NCI-H1092 (cell line): ENCODE measurements around the gene DDIT4.
"Not testable (repeated sequence)": the region's sequence is repeated elsewhere in the genome, so short reads cannot be mapped to it uniquely, and the experiment has no call there.

Experiments
- DNase-seq: peaks from one replicate; lab custom pipeline; 2025; lab: John Stamatoyannopoulos, UW

The DDIT4 gene

GRCh38 chr10:72296829-72297280, 23.1 kb downstream of the DDIT4 start:
- DNase-seq, result not testable (repeated sequence)

DNA sequence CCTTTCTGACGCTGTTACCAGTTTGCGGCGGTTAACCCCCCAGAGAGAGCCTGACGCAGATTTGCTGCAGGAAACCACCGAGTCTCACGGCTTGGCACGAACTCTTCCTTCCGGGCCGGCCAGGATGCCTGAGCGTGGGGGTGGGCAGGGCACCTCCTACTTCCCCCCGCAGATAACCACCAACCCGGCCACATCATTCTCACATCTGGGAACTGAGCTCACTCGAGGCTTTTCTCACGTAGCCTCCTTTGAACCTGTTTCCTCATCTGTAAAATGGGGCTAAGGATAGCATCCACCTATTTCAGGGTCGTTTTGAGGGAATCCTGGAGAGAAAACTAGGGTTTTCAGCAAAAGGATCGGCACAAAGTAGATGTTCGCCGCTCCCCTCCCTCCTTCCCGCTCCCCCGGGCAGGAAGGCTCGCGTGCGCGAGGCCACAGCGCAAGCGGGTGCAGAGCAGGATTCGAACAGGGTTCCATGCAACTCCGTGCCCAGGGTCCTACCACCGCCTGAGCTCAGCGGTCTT, 23.6 kb downstream of the DDIT4 start:
- DNase-seq, result no peak

DNA sequence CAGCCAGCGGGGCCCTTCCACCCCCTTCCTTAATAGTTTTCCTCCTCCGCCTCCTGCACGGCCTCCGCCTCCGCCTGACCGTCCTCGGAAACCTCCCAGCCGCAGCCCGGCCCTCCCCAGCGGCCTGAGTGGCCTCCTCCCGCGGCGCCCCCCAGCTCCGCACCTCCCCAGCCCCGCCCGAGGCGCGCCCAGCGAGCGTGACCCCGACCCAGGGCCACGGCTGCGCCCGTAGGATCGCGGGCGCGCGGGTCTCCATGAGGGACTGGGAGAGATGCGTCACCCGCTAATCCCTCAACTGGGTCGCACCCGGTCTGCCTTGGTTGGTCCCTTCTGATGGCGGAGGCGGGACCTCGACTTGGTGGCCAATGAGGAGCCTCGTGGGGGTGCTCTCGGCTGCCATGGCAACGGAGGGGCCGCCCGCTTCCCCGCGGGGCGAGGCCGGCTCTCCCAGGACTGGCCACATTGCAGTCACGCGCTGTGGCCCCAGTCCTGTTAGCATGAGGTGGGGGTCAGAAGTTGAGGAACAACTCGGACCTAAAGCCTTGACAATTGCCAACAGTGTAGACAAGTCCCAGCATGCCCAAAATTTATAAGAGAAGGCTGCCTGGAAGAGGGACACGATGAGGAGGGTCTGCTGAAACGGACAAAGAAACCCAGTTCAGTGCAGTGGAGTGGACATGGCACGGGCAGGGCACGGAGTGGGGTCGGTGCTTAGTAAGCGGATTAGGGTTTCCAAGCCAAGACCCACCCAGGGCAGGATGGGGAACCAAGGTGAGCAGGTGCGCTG, 24.3 kb downstream of the DDIT4 start:
- peak; percentile 92 for DNase-seq

DNA sequence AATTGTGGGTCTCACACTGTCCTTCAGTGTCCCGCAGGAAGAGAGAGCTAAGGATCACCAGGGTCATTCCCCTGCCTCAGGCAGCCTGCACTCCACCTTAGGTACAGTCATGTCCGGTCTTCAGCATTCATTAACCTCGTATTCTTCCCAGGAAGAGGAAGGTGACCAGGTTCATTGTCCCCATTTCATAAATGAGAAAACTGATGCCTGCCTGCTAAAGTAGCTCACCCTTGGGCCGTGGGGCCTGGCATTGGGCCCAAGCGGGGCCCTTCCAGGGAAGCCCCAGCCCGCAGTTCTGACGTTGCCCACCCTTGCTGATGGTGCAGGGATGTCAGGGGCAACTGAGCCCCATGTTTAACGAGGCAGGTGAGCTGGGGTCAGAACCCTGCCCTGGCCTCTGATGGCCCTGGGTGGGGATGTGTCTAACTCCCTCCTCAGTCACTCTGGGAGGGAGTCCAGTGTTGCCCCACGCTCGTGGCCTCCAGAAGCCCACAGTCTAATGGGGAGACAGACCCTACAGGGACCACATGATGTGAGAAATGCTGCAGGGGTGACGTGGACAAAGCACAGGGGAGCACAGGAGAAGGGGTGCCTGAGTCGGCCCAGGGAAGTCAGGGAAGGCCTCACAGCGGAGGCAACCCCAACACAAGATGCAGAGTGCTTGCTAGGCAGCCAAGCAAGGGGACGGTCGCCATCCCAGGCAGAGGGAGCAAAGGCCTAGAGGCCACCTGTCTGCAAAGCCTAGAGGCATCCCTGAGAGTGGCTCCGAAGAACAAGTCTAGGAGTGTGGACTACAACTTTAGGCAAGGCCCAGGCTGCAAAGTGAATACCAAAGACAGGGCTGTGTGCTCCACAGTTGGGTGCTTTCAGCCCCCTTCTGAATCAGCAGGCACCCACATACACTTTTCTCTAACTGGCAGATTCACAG, 25.1 kb downstream of the DDIT4 start:
- DNase-seq, result no peak

DNA sequence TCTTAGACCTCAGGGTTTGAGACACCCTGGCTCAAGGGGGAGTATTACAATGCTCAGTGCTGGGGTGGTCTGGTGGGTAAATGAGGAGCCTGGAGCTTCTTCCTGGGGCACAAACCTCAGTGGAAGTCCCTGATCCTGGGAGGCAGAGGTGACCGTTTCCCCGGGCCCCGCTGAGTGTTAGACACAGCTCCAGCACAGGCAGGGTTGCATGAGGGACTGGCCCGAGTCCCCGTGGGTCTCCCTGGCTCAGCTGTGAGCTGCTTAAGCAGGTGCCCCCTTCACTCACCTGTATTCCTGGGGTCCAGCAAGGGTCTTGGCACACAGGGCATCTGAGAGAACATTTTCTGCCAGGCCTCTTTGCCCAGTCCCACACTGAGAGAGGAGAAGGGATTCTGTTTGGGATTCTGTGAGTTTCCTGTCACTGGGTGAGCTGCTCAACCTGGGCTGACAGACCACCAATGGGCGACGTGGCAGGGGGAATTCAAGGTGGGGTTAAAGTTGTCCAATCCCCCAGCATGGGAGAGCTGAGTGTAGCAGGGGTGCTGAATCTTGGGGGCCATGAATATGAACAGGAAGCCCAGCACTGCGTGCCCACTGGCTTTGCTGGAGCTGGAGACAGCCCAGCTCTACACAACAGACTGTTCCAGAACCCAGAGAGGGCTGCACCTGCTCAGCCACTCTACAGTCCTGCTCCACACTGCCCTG, 29.9 kb downstream of the DDIT4 start:
- DNase-seq, result no peak

DNA sequence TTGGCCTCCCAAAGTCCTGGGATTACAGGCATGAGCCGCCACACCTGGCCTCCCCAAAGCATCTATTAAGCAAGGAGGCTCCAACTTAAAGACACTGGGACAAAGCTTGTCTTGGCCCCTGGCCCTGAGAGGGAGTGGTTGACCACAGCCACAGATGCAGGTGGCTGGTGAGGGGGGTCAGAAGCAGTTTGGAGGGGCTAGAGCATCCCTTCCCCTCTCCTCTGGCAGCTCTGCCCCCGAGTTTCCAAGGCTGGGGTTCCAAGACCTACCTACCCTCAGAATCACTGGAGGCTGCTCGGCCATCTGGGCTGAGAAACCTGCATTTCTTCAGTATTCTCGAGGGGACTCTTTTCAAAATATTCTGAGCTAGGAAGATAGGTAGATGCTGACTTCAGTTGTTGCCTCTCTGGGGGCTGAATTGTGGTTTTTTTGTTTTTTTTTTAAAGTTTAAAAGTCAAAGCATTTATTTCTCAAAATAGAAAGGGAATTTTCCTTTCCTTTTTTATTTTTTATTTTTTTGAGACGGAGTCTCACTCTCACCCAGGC, 32.6 kb downstream of the DDIT4 start:
- no peak for DNase-seq

DNA sequence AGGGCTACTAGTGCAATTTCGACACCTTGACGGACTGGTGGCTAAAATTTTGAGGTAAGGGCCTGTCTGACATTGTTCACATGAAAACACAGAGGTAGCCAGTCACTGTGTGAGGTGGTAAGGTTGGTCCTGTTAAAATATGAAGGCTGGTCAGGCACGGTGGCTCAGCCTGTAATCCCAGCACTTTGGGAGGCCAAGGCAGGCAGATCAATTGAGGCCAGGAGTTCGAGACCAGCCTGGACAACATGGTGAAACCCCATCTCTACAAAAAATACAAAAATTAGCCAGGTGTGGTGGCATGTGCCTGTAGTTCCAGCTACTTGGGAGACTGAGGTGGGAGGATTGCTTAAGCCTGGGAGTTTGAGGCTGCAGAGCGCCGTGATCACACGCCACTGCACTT, 34.0 kb downstream of the DDIT4 start:
- DNase-seq, result not testable (repeated sequence)

GRCh38 chr10:72308320-72308987, 34.7 kb downstream of the DDIT4 start:
- DNase-seq, result no peak

- no peak for DNase-seq
Observed at GRCh38 chr10:72309290-72310240, 35.8 kb downstream of the DDIT4 start.

GRCh38 chr10:72310241-72310633, 36.5 kb downstream of the DDIT4 start:
- no peak for DNase-seq

GRCh38 chr10:72310636-72311035, 36.9 kb downstream of the DDIT4 start:
- DNase-seq, result no peak

GRCh38 chr10:72311667-72312066, 37.9 kb downstream of the DDIT4 start:
- no peak for DNase-seq

DNA sequence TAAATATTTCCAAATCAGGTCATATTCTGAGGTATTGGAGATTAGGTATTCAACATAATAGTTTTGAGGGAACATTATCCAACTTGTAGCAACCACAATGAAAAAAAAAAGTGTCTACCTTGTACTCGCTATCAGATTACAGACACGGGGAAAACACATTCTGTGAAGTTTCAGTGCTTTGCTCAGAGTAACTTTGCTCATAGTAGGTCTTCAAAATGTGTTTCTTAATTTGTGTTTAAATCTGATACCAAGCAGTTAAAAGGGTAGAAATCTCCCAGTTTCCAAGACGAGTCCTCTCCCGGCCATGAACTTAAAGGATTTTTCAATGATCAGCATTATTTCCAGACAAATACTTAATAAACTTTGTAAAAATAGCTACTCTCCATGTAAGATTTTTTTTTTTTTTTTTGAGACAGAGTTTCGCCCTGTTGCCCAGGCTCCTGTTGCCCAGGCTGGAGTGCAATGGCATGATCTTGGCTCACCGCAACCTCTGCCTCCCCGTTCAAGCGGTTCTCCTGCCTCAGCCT, 39.2 kb downstream of the DDIT4 start:
- no peak for DNase-seq

- no peak for DNase-seq
Observed at GRCh38 chr10:72314263-72314662, 40.5 kb downstream of the DDIT4 start.

GRCh38 chr10:72315054-72315453, 41.3 kb downstream of the DDIT4 start:
- DNase-seq, result no peak

DNA sequence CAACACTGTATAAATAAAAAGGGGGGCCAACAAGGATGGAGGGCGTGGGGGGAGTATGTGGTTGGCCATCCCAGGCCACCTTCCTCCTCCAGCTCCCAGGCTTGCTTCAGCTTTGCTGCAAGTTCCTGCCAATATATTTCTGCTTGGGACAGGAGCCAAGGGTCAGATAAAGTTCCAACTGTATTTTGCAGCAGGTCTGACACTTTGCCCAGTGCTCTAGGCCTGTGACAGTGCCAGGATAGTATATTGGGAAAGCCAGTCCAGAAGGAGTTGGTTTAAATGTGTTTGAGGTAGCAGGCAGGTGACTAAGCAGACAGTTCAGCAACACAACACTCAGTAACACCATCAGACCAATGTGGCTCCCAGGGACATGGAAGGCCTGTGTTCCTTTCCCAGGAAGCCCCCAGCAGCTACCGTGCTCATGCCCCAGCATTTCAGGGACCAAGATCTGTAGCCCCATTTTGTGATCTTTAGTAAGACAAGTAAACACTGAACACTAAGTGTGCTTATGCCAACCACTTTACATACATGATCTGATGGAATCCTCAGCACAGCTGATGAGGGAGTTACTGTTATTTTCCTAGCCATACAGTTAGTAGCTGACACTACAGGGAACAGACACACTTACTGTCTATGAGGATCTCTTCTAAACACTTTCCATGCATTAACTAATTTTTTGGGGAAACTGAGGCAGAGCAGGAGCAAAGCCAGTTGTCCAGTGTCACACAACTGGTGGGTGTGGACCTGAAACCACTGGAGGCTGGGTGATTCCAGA, 42.1 kb downstream of the DDIT4 start:
- no peak for DNase-seq

GRCh38 chr10:72316386-72316700, 42.6 kb downstream of the DDIT4 start:
- DNase-seq, result no peak

DNA sequence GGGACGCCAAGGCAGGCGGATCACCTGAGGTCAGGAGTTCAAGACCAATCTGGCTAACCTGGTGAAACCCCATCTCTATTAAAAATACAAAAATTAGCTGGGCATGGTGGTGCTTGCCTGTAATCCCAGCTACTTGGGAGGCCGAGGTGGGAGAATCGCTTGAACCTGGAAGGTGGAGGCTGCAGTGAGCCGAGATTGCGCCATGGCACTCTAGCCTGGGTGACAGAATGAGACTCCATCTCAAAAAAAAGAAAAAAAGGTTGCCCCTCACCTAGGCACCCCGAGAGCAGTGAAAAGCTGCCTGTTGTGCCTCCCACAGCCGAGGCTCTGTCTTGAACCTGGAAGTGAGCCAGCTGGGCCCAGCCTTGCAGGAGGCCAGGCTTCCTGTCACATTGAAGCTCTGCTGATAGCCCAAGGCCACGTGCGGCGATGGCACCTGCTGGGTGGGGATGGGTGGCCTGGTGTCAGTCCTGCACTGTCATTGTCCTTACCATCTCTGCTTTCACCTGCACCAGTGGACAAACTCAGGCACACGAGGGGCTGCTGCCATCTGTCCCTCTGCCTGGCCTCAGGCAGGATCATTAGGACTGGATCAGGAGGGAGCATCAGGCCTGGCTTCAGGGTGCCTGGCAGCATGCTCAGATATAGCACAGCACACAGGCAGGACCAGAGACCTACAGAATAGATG, 43.2 kb downstream of the DDIT4 start:
- peak; percentile 49 for DNase-seq
